Central memory CD8-positive, alpha-beta T cell (primary cell): ENCODE measurements around the gene PRG3.
A peak's percentile ranks its signal among the peaks of the same experiment; 100 is the strongest.

Experiments used
- ATAC-seq: fragments of 150-1000 bp; cut with Tn5 transposase; replicated peaks from 2 replicates; pipeline ENCODE4 v1.10.0; 2022; ENCODE audit warnings: mild to moderate bottlenecking, moderate FRiP score, moderate number of reproducible peaks; ENCODE audit not compliant: poor library complexity, severe bottlenecking; ENCODE audit errors: extremely low read depth
- DNase-seq, 2 donors: peaks; one replicate each; pipeline ENCODE4 v3.0.0; 2021; ENCODE audit warnings: low spot score in 2 of 2
- H3K27ac Mint-ChIP-seq: one replicate; pipeline ENCODE4 v1.8.0; 2022; ENCODE audit warnings: low read depth, mild to moderate bottlenecking, moderate library complexity, mixed read lengths
- H3K27me3 Mint-ChIP-seq: one replicate; pipeline ENCODE4 v1.8.0; 2022; ENCODE audit warnings: mixed read lengths
- H3K36me3 Mint-ChIP-seq: one replicate; pipeline ENCODE4 v1.8.0; 2022; ENCODE audit warnings: mild to moderate bottlenecking, moderate library complexity, mixed read lengths; ENCODE audit not compliant: insufficient read depth
- H3K4me1 Mint-ChIP-seq: one replicate; pipeline ENCODE4 v1.8.0; 2022; ENCODE audit warnings: mixed read lengths
- H3K4me3 Mint-ChIP-seq: one replicate; pipeline ENCODE4 v1.8.0; 2022; ENCODE audit warnings: mild to moderate bottlenecking, moderate library complexity, mixed read lengths
- H3K9me3 Mint-ChIP-seq: one replicate; pipeline ENCODE4 v1.8.0; 2022; ENCODE audit warnings: mixed read lengths

PRG3 gene

GRCh38 chr11:57380975-57381374 lies at the start of gene PRG3:
PRG3 (minus strand) TSS chr11:57381150; CDS start chr11:57380708, 442 bp downstream.
- no peak within 1 kb of the TSS for H3K4me3 Mint-ChIP-seq
- ATAC-seq (no peak), DNase-seq (no peak)
- H3K27ac Mint-ChIP-seq, result no peak within 1 kb of the TSS
- H3K9me3 Mint-ChIP-seq, result no peaks in the 10 kb centered on the region
- no peaks in the 10 kb centered on the region for H3K4me1 Mint-ChIP-seq
- H3K36me3 Mint-ChIP-seq, result peaks cover 1% of the 10 kb centered on the region
- H3K27me3 Mint-ChIP-seq, result peaks cover 51% of the 10 kb centered on the region

DNA sequence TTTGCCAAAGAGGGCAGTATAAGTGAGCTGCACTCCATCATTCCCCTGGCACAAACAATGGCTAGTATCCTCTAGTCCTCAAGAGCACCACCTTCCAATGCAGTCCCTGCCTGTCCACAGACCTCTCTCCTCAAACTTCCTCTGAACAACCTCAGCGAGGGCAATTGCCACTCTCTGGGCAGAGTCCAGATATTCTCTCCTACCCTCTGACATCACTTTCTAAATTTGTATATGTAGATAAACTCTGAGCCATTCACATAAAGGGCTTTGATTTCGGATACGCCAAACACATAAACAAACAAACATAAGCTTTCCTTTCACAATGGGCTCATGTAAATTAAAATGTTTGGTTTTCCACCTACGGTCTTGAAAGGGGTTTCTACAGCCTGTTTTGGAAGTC lies 49.0 kb upstream of the PRG3 start:
- H3K4me1 Mint-ChIP-seq, result peaks cover 27% of the 10 kb centered on the region
- DNase-seq (no peak), ATAC-seq (no peak)
- no peaks in the 10 kb centered on the region for H3K27me3 Mint-ChIP-seq
- H3K27ac Mint-ChIP-seq, result no peak overlapping the region
- no peaks in the 10 kb centered on the region for H3K9me3 Mint-ChIP-seq
- H3K36me3 Mint-ChIP-seq, result peaks cover 9% of the 10 kb centered on the region
- no peak overlapping the region for H3K4me3 Mint-ChIP-seq

- Mint-ChIP-seq H3K4me3 (no peak overlapping the region), H3K9me3 (no peaks in the 10 kb centered on the region), H3K27me3 (no peaks in the 10 kb centered on the region), H3K4me1 (peaks cover 40% of the 10 kb centered on the region), H3K36me3 (peaks cover 13% of the 10 kb centered on the region), H3K27ac (no peak overlapping the region)
- DNase-seq, result no peak
- no peak for ATAC-seq
Observed at GRCh38 chr11:57428643-57429042, 47.7 kb upstream of the PRG3 start.

- no peak for ATAC-seq
- H3K4me3 Mint-ChIP-seq, result peak overlapping the region; percentile 84
- H3K36me3 Mint-ChIP-seq, result peaks cover 15% of the 10 kb centered on the region
- no peaks in the 10 kb centered on the region for H3K27me3 Mint-ChIP-seq
- peak overlapping the region; percentile 94 for H3K27ac Mint-ChIP-seq
- no peak for DNase-seq
- no peaks in the 10 kb centered on the region for H3K9me3 Mint-ChIP-seq
- peaks cover 50% of the 10 kb centered on the region for H3K4me1 Mint-ChIP-seq
Observed at GRCh38 chr11:57427727-57428082, 46.8 kb upstream of the PRG3 start.

- H3K4me1 Mint-ChIP-seq, result peaks cover 56% of the 10 kb centered on the region
- no peaks in the 10 kb centered on the region for H3K27me3 Mint-ChIP-seq
- peak within 1 kb of the TSS; percentile 94 for H3K27ac Mint-ChIP-seq
- no peaks in the 10 kb centered on the region for H3K9me3 Mint-ChIP-seq
- DNase-seq (peak; percentile 19 to 27), ATAC-seq (no peak)
- H3K4me3 Mint-ChIP-seq, result peak within 1 kb of the TSS; percentile 84
- H3K36me3 Mint-ChIP-seq, result peaks cover 16% of the 10 kb centered on the region
Observed at GRCh38 chr11:57426929-57427726, 46.2 kb upstream of the PRG3 start, which contains the start of gene SLC43A3. SLC43A3 (minus strand) TSS chr11:57427121; CDS start chr11:57426172, 949 bp downstream.

DNA sequence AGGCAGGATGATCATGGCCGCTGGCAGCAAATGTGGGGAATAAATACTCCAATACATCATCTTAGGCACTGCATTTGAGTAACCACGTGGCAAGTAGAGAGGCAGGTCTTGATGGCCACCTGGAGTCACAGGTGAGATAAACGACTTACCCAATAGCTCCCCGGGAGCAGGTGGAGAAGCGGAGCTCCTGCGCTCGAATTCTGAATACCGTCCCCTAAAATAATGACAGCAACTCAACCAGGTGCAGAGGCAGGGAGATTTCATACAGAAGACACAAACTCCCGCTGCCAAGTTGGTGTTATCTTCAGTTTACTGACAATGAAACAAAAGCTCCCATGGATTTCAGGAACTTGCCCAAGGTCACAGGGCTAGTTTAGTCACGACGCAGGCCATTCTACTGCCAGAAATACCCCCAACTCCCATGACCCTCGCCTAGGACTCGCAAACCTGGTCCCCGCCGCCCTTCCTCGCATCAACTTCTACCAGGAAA lies 45.5 kb upstream of the PRG3 start:
- no peak for ATAC-seq
- H3K27me3 Mint-ChIP-seq, result no peaks in the 10 kb centered on the region
- no peak for DNase-seq
- H3K4me3 Mint-ChIP-seq, result peak overlapping the region; percentile 84
- H3K4me1 Mint-ChIP-seq, result peaks cover 62% of the 10 kb centered on the region
- no peaks in the 10 kb centered on the region for H3K9me3 Mint-ChIP-seq
- H3K27ac Mint-ChIP-seq, result peak overlapping the region; percentile 94
- H3K36me3 Mint-ChIP-seq, result peaks cover 17% of the 10 kb centered on the region

DNA sequence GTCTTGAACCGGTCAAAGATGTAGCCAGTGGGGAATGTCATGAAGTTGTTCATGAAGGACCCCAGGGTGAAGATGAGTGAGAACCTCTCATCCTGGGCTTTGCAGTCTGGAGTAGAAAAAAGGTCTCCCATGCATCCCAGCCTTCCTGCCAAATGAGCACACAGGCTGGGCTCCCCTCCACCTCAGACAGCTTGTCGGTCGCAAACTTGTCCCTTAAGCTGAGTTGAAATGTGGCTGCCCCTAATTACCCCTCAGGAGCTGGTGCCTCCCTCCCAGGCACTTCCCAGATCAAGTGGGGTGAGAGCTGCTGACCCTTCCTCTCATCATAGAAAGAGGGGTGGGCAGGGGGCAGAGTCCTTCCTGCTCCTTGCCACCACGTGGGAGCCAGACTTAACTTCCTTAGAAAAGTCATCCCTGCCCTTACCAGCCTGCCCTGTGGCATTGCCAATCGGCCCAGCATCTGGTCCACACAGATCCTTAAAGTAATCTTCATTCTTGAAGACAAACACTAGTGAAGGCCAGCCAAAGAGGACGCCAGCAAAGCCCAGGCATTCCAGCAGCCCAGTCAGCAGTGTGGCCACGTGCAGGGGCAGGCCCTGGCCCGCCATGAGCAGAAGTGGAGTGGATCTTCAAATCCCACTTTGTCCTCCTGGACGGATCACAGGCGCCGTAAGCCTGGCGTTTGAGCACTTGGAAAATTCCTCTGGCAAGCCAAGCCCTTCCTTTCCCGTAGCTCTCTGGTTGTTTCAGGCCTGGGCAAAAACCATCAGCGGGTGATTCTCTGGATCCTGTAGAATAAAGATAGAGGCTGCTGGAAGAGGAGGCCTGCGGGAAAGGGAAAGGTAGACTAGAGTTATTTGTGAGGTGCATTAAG lies 44.9 kb upstream of the PRG3 start:
- ATAC-seq (no peak), DNase-seq (no peak)
- Mint-ChIP-seq H3K27me3 (no peaks in the 10 kb centered on the region), H3K27ac (peak overlapping the region; percentile 94), H3K4me1 (peaks cover 68% of the 10 kb centered on the region), H3K9me3 (no peaks in the 10 kb centered on the region), H3K4me3 (peak overlapping the region; percentile 84), H3K36me3 (peaks cover 17% of the 10 kb centered on the region)

- peaks cover 17% of the 10 kb centered on the region for H3K36me3 Mint-ChIP-seq
- peaks cover 72% of the 10 kb centered on the region for H3K4me1 Mint-ChIP-seq
- H3K4me3 Mint-ChIP-seq, result peak overlapping the region; percentile 84
- H3K9me3 Mint-ChIP-seq, result no peaks in the 10 kb centered on the region
- H3K27ac Mint-ChIP-seq, result peak overlapping the region; percentile 94
- DNase-seq (peak; percentile 61 to 84), ATAC-seq (peak; percentile 97)
- H3K27me3 Mint-ChIP-seq, result no peaks in the 10 kb centered on the region
Observed at GRCh38 chr11:57424792-57425564, 44.0 kb upstream of the PRG3 start.

DNA sequence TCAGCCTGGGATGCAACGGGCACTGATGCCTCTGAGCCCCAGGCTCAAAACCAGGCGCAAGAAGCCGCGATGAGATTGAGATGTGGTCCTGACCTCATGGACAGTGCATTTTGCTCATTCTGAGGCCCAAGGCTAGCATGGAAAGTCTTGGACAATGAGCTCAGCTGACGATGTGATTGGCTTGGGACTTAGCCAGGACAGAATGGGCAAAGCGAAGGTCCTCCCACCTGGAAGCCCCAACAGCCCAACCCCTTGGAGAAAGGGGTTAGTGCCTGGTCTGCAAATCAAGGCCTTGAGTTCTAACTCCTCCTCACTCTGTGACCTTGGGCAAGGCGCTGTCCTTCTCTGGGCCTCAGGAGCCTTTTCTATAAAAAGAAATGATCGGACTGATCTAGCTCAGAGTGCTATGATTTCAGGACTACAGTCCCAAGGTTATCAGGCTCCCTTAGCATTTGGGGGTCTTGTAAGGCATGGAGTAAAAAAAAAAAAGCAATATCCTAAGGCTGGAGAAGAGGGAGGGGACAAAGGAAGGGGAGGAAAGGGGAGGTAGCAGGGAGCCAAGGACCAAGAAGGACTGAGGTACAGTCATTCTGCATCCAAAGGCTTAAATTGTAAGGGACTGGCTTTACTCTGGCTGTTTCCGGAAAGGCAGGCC lies 43.3 kb upstream of the PRG3 start:
- no peaks in the 10 kb centered on the region for H3K9me3 Mint-ChIP-seq
- ATAC-seq, result no peak
- peak overlapping the region; percentile 94 for H3K27ac Mint-ChIP-seq
- peaks cover 17% of the 10 kb centered on the region for H3K36me3 Mint-ChIP-seq
- no peaks in the 10 kb centered on the region for H3K27me3 Mint-ChIP-seq
- DNase-seq, result no peak
- H3K4me3 Mint-ChIP-seq, result peak overlapping the region; percentile 84
- H3K4me1 Mint-ChIP-seq, result peaks cover 74% of the 10 kb centered on the region

- DNase-seq, result no peak
- Mint-ChIP-seq H3K27me3 (no peaks in the 10 kb centered on the region), H3K9me3 (no peaks in the 10 kb centered on the region), H3K4me3 (peak overlapping the region; percentile 57), H3K4me1 (peaks cover 76% of the 10 kb centered on the region), H3K27ac (peak overlapping the region; percentile 94), H3K36me3 (peaks cover 23% of the 10 kb centered on the region)
- ATAC-seq, result no peak
Observed at GRCh38 chr11:57422669-57423068, 41.7 kb upstream of the PRG3 start.

- H3K4me1 Mint-ChIP-seq, result peaks cover 67% of the 10 kb centered on the region
- H3K4me3 Mint-ChIP-seq, result peak overlapping the region; percentile 50
- DNase-seq, result no peak
Observed at GRCh38 chr11:57421805-57422204, 40.9 kb upstream of the PRG3 start.

DNA sequence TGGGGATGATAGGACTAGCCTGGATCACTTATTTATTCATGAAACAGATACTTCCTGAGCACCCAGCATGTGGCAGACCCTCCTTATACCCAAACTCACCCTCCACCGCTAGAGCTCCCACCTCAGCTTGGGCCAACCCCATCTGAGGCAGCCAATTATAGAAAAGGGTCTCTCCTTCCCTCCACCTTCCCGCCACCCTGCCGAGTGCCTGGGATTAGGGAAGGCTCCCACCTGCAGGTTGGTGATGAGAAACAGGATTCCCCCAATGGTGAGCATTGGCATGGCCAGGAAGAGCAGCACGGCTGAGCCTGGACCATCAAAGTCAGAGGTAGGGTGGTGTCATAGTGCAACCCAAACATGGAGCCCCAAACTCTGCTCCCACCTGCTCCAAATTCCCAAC lies 40.1 kb upstream of the PRG3 start:
- ATAC-seq (no peak), DNase-seq (no peak)
- H3K9me3 Mint-ChIP-seq, result no peaks in the 10 kb centered on the region
- peak overlapping the region; percentile 74 for H3K27ac Mint-ChIP-seq
- no peak overlapping the region for H3K4me3 Mint-ChIP-seq
- H3K4me1 Mint-ChIP-seq, result peaks cover 60% of the 10 kb centered on the region
- H3K36me3 Mint-ChIP-seq, result peaks cover 27% of the 10 kb centered on the region
- no peaks in the 10 kb centered on the region for H3K27me3 Mint-ChIP-seq

More at GRCh38 chr11:57421805-57422204, 40.9 kb upstream of the PRG3 start:
- no peaks in the 10 kb centered on the region for H3K9me3 Mint-ChIP-seq
- ATAC-seq, result no peak
- H3K36me3 Mint-ChIP-seq, result peaks cover 29% of the 10 kb centered on the region
- H3K27ac Mint-ChIP-seq, result peak overlapping the region; percentile 74
- no peaks in the 10 kb centered on the region for H3K27me3 Mint-ChIP-seq
